Skin of body (tissue), 2 donors: Measurements from ENCODE around the gene BICD2. TPM values are rescaled to one million over a fixed set of nuclear protein-coding genes. Genes with fewer than 3 reads are reported as not detected.

Experiments
- DNase-seq: peaks from one replicate; lab custom pipeline; 2025; lab: John Stamatoyannopoulos, UW
- total RNA-seq: library from RNA; depleted of rRNA; stranded (reverse); fragments of >200 nt; gene quantifications from one replicate; pipeline ENCODE4 v1.2.3, GENCODE V29; 2014

BICD2 gene
- total RNA-seq, 1 donor from 2014 or later, result 55.6 TPM

DNA sequence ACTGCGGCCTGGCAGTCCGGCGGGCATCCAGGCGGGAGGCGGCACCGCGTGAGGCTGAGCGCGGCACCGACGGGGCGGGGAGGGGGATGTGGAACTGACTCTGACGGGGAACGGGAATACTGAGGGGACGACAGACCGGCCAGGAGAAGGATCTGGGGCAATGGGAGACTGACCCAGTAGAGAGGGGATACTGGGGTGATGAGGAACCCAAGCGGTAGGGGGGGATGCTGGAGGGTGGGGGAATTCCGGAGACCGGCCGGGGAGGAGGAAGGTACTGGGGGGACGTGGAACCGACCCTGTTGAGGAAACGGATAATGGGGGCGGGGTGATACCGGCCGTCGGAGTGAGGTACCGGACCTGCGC, 95.1 kb downstream of the BICD2 start:
- DNase-seq, result no peak

DNA sequence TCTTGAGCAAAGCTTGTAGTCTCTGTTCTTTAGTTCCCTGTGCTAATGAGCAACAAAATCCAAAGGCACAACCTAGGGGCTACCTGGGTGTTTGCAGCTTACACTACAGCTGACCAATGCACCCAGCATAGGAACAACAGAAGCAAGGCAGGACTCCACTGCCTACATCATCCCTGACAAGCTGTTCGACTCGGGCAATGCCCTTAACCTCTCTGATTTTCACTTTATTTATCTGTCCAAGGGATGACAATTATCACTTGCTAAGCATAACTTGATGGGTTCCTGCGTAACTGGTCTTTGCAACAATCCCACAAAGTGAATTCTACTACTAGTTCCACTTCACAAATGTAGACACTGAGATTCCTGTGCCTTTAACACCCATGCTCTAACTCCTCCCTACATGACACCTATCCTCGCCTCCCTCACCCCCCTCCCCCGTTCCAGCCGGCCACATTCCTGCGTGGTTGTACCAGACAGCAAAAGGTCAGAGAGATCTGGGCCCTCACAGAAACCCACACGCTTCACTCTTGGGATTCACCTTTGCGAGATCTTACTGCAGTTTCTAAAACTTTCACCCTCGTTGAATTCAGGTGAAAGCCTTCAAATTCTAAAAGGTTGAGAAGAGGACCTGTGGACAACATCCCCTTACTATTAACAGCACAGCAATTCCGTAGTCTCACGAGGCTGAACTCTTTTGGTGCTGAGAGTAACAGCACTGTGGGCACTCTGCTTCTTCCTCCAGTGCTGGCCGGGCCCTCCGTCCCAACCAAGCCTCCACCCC, 95.7 kb downstream of the BICD2 start:
- DNase-seq, result no peak

DNA sequence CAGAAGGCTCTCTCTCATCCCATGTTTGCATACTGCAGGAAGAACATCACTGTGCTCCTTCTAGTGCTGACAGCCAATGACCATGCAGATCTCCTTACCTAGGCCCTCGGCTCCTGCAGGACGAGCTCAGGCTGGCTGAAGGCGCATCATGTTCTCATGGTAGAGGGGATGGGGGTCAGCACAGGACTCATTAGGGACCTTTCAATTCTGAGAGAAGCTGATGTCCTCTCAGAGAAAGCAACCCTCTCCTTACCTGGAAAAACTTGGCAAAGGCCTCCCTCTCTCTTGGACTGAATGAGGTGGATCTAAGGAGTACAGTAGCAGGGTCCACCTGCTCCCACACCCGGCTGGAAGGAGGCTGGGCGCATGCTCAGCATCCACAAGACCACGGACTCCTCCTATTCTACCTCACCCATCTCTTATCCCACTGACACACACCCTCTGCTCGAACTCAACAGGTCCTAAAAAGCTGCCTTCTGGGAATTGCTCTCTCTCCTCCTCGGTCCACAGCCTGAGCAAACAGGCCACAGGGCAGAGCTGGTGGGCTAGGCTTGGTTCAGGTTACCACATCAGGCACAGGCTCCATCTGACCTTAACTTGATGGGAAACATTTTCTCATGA, 97.6 kb downstream of the BICD2 start:
- no peak for DNase-seq

DNA sequence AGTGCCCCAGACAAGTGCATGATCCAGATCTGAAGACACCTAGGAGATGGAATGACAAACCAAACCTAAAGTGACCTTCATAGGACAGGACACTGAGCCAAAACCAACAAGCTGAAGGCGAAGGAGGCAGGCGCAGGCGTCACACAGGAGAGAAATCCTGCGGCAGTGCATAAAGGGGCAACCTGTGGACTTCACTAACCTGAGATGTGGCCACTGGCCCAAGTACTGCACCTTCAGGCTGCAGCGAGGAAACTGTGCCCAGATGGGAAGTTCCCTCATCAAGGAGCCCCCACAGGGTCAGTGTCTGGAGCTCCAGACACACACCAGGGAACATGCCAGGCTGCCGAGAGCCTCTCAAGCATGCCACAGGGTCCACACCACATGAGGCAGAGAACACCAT, 98.4 kb downstream of the BICD2 start:
- no peak for DNase-seq

DNA sequence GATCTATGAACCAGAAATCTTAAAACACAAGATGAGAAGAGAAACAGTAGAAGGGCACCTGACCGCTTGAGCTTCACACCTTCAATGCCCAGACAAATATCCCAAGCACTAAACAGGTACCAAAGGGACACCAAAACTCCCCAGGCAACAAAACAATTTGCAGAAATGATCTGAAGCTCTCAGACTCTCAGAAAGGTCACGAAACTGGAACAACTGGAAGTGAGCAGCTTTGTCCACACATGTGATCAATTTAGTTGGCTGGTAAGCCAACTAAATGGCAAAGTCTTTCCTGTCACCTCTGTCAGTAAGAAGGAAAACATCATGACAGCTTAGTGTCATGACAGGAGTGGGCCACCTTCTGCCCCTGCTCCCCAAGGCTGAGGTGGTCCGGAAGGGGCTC, 98.8 kb downstream of the BICD2 start:
- no peak for DNase-seq

DNA sequence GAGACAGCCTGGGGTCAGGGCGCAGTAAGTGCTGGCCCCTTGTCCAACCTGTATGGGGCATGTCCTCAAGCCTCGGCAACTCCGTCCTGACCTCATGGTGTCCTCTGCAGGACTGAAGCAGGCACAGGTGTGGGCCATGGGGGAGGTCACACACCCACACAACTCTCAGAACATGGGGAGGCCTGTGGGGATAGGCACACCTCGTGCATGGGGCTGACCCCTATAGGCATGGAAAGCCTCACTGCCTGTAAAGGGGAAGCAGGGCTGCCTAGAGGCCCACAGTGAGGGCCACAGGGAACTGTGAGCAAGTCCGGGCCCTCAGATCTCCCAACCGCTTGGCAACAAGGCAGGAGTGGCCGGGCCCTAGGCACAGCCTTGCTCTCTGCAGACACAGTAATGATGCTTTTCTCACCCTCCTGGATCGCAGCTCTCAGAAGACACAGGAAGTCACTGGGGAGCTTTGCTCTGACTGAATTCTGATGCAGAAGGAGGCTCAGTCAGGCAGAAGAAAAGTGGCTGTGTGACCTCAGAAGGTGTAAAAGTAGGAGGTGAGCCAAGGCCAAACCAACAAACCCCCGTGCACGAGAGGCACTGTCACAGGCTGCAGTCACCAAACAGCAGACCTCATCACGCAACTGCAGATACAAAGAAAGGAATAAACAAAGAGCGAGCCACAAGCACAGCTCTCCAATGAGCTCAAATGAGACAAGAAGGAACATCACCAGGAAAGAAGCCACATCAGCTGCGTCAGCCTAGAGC, 100.1 kb downstream of the BICD2 start:
- DNase-seq, result no peak

DNA sequence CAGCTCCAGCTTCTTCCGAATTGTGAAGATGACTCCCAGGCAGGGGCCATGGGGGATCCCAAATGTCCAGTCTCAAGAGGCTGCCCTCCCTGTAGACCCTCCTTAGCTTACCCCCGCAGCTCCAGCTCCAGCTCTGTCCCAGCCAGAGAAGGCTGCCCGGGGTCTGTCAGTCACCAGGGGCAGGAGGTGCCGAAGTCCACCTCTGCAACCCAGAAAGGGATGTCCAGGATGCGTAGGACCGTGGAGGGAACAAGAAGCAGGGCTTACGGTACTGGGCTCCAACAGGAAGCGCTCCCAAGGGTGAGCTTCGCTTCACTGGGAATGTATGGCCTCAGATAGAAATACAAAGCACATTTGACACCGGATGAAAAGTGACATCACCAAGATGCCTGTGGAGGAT, 100.7 kb downstream of the BICD2 start:
- DNase-seq, result no peak

DNA sequence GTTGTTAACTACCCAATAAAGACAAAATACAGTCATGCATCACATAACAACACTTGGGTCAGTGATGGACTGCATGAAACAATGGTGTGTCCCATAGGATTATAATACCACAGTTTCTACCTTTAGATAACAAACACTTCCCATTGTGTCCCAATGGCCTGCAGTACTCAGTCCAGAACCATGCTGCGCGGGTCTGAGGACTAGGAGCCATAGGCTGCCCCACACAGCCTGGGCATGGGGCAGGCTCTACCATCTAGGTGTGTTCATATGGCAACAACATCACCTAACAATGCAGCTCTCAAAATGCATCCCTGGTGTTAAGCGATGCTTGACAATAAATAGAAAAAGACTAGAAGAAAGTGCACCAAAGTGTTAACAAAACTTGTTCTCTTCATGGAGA, 101.5 kb downstream of the BICD2 start:
- no peak for DNase-seq

DNA sequence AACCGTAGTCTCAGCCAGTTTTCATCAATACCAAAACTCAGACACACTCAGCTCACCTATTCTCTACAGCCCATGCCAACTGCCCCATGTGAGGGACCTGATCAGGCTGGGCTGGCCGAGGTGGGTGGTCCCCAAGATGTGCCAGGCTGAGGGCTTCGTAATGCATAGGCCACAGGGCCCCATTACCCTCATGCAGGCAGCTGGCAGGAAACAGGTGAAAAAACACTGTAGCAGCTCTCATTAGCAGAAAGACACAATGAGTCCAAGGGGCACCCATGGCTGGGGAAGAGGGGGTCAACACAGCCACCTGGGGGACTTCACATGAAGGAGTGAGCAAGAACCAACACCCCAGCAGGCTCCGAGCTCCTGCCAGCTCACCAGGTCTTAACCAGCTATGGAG, 102.9 kb downstream of the BICD2 start:
- no peak for DNase-seq

Other genes with a start within 250 kb of the BICD2 start
- 77.1 TPM for gene ECM2, start 228.8 kb downstream of the BICD2 start, total RNA-seq
- 17.2 TPM for gene IPPK, start 94.7 kb downstream of the BICD2 start, total RNA-seq
- gene ZNF484, start 113.2 kb upstream of the BICD2 start, total RNA-seq, result 13.7 TPM
- 5.9 TPM for gene FGD3, start 182.7 kb upstream of the BICD2 start, total RNA-seq